ENCODE measurements around the gene CCDC88B. TPM values are rescaled to one million over a fixed set of nuclear protein-coding genes. Genes with fewer than 3 reads are reported as not detected.

Gene CCDC88B
- total and polyA plus RNA-seq, 2 of the 8 experiments (the other 6 are each of a cell fraction or from before 2014, with no cell fraction given), result 5.9 to 12.5 TPM

DNA sequence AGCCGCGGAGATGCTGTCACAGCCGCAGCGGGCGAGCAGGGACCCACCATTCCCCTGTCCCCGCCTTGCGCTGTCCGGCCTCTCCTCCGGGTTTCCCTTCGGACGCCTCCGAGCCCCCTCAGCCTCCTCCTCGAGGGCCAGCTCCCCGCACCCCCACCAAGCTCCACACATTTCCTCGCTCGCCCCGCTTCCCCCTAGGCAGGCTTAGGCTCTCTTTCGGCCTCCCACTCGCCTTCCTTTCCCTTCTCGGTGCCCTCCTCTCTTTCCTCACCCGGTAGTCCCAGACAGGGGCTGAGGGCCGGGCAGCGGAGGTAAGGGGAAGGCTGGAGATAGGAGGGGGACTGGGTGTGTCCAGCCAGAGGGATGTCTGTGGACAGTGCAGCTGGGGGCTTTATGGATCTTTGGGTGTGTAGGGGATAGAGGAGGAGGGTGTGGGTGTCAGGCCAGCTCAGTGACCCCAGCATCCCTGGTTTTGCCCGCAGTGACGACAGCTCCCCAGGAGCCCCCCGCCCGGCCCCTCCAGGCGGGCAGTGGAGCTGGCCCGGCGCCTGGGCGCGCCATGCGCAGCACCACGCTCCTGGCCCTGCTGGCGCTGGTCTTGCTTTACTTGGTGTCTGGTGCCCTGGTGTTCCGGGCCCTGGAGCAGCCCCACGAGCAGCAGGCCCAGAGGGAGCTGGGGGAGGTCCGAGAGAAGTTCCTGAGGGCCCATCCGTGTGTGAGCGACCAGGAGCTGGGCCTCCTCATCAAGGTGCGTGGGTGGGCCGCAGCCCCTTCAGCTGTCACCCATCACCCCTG lies 47.3 kb upstream of the CCDC88B start:
- Histone ChIP-seq H4K20me1 (replicated peaks in 1 of 2; ENCODE audit: control insufficient read depth in 1 of 2, insufficient read depth in 2 of 2, low read length in 2 of 2) (peaks cover 5 to 27% of the 10 kb centered on the region in 2 experiments), H3K23ac (ENCODE audit: insufficient read length) (no peak overlapping the region), H3K4me3 (ENCODE audit: extremely low read depth in 1 of 4, insufficient read depth in 2 of 4, low read depth in 3 of 4, low read length in 4 of 4) (peak overlapping the region in 3 of 4 experiments; percentile 34 to 64 (median 34); a peak in 4 of 8 replicates), H4K8ac (ENCODE audit: extremely low read depth, insufficient read depth, low read length) (no peak overlapping the region), H3K4ac (replicated peaks; ENCODE audit: insufficient read length, low read depth, low read length) (no peak overlapping the region), H2BK12ac (ENCODE audit: low read depth, low read length) (no peak overlapping the region), H3K79me2 (ENCODE audit: control insufficient read depth in 1 of 2, insufficient read depth in 2 of 2, low read length in 2 of 2) (no peaks in the 10 kb centered on the region), H3K36me3 (ENCODE audit: control insufficient read depth in 2 of 4, insufficient read depth in 4 of 4, low read length in 3 of 4) (peaks cover 0 to 9% (median 0%) of the 10 kb centered on the region in 4 experiments; a peak in 1 of 8 replicates), H3K4me2 (ENCODE audit: insufficient read depth in 1 of 2, low read depth in 2 of 2, low read length in 2 of 2) (peak overlapping the region; percentile 20 to 88), H3K56ac (replicated peaks; ENCODE audit: insufficient read length, low read depth, low read length) (no peak overlapping the region), H2AFZ (ENCODE audit: low read length) (peak overlapping the region; percentile 38; the same call in 1 of the 2 replicates), H2BK5ac (ENCODE audit: low read depth, low read length) (no peak overlapping the region), H3K4me1 (replicated peaks in 1 of 4; ENCODE audit: control insufficient read depth in 3 of 4, insufficient read depth in 4 of 4, low read length in 3 of 4) (peaks cover 0 to 20% (median 8%) of the 10 kb centered on the region in 4 experiments; a peak in 5 of 7 replicates), H3K27ac (ENCODE audit: low read depth, low read length) (no peak overlapping the region), H3K9ac (replicated peaks in 1 of 4; ENCODE audit: extremely low read depth in 1 of 4, low read depth in 3 of 4, low read length in 3 of 4) (no peak overlapping the region), H4K5ac (ENCODE audit: insufficient read length, low read depth, low read length) (no peak overlapping the region), H3K9me3 (ENCODE audit: insufficient read depth in 2 of 2, low read depth in 1 of 2, low read length in 1 of 2) (no peaks in the 10 kb centered on the region), H3K79me1 (ENCODE audit: low read depth, low read length) (no peaks in the 10 kb centered on the region), H2BK20ac (ENCODE audit: low read length) (no peak overlapping the region), H2BK15ac (ENCODE audit: low read length) (no peak overlapping the region; the same call in 1 of the 2 replicates), H2AK5ac (ENCODE audit: low read depth, low read length) (no peak overlapping the region), H3K23me2 (ENCODE audit: low read depth, low read length) (peaks cover 5% of the 10 kb centered on the region; the same call in 1 of the 2 replicates), H3K18ac (ENCODE audit: extremely low read depth, low read length) (no peak overlapping the region), H3K27me3 (replicated peaks in 1 of 4; ENCODE audit: control insufficient read depth in 3 of 4, extremely low read depth in 1 of 4, insufficient read depth in 3 of 4, low read length in 3 of 4) (peaks cover 71 to 87% (median 81%) of the 10 kb centered on the region in 4 experiments), H2BK120ac (replicated peaks; ENCODE audit: low read depth, low read length) (no peak overlapping the region), H3K14ac (ENCODE audit: insufficient read length) (no peak overlapping the region), H4K91ac (replicated peaks; ENCODE audit: insufficient read length, low read length) (no peak overlapping the region)
- FAIRE-seq (no peak), DNase-seq (ENCODE audit: low read depth in 1 of 2, low spot score in 2 of 2) (peak in 1 of 2 experiments; percentile 68)
- ChIA-PET CTCF (ENCODE audit: partially characterized antibody) (interaction anchor here (0.8 to 11.4 kb wide), 5 partner anchors 10 to 88 kb away, joined by 3 to 134 read pairs (median 4); partner anchors contain the start of genes CATSPERZ, ESRRA and PLCB3), POLR2A (ENCODE audit: partially characterized antibody) (interaction anchor here (0.7 to 2.8 kb wide), 6 partner anchors 9 to 43 kb away, joined by 3 to 7 read pairs (median 4); partner anchors contain the start of gene BAD)
- TF ChIP-seq EZH2 (IDR thresholded peaks at IDR 0.05; ENCODE audit: low read depth, low read length, severe bottlenecking) (peak; percentile 93), ATF3 (IDR thresholded peaks at IDR 0.05; ENCODE audit: insufficient read depth, low read depth, low read length) (no peak), RNF2 (IDR thresholded peaks at IDR 0.05; ENCODE audit: borderline replicate concordance, low read depth, low read length, missing control alignments, poor library complexity, severe bottlenecking) (peak; percentile 18), TAF7 (optimal IDR thresholded peaks at IDR 0.05; ENCODE audit: borderline replicate concordance, low read depth, low read length) (no peak), CBX8 (IDR thresholded peaks at IDR 0.05; ENCODE audit: borderline replicate concordance, low read depth, low read length) (0 out of 2 replicates have a peak, but pooled peaks have one; percentile 27), CBX5 (IDR thresholded peaks at IDR 0.05; ENCODE audit: low read depth, low read length) (no peak), SUZ12 (IDR thresholded peaks at IDR 0.05; ENCODE audit: low read length) (peak; percentile 88)
- TF ChIP-seq, protein P1, sequence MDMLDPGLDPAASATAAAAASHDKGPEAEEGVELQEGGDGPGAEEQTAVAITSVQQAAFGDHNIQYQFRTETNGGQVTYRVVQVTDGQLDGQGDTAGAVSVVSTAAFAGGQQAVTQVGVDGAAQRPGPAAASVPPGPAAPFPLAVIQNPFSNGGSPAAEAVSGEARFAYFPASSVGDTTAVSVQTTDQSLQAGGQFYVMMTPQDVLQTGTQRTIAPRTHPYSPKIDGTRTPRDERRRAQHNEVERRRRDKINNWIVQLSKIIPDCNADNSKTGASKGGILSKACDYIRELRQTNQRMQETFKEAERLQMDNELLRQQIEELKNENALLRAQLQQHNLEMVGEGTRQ (IDR thresholded peaks at IDR 0.05; ENCODE audit: low read length), result no peak
- 26% methylated on average over 39 of the region's 42 CpGs; no CpG with 5 or more reads in 1 of the 2 experiments for WGBS, 2 experiments (ENCODE audit: extremely low coverage in 1 of 2, insufficient coverage in 1 of 2, insufficient read length in 1 of 2, insufficient replicate concordance in 2 of 2, low coverage in 1 of 2, low lambda C conversion rate in 2 of 2, missing lambda C conversion rate in 1 of 2)

All from H1 (cell line).